Nephron progenitor cell (in vitro differentiated cells): ENCODE data around the gene CCL26.

Experiments
- DNase-seq: peaks from one replicate; pipeline ENCODE4 v3.0.0; 2021
- H3K27ac Mint-ChIP-seq: 2 replicates; pipeline ENCODE4 v1.8.0; 2021; ENCODE audit warnings: mild to moderate bottlenecking, moderate library complexity, mixed read lengths
- H3K27me3 Mint-ChIP-seq: 2 replicates; pipeline ENCODE4 v1.8.0; 2021; ENCODE audit warnings: mild to moderate bottlenecking, low read depth, mixed read lengths; ENCODE audit not compliant: poor library complexity
- H3K36me3 Mint-ChIP-seq: 2 replicates; pipeline ENCODE4 v1.8.0; 2021; ENCODE audit warnings: low read depth, mixed read lengths
- H3K4me1 Mint-ChIP-seq: 2 replicates; pipeline ENCODE4 v1.8.0; 2021; ENCODE audit warnings: mixed read lengths
- H3K4me3 Mint-ChIP-seq: 2 replicates; pipeline ENCODE4 v1.8.0; 2021; ENCODE audit warnings: mild to moderate bottlenecking, moderate library complexity, mixed read lengths
- H3K9me3 Mint-ChIP-seq: 2 replicates; pipeline ENCODE4 v1.8.0; 2021; ENCODE audit warnings: mild to moderate bottlenecking, moderate library complexity, mixed read lengths
- TF ChIP-seq, protein P1 (sequence below): fragments of 200-600 bp; sonication (generic); IDR thresholded peaks from 2 replicates; pipeline ENCODE4 v1.5.0; 2021; ENCODE audit warnings: antibody characterized with exemption

Gene CCL26

DNA sequence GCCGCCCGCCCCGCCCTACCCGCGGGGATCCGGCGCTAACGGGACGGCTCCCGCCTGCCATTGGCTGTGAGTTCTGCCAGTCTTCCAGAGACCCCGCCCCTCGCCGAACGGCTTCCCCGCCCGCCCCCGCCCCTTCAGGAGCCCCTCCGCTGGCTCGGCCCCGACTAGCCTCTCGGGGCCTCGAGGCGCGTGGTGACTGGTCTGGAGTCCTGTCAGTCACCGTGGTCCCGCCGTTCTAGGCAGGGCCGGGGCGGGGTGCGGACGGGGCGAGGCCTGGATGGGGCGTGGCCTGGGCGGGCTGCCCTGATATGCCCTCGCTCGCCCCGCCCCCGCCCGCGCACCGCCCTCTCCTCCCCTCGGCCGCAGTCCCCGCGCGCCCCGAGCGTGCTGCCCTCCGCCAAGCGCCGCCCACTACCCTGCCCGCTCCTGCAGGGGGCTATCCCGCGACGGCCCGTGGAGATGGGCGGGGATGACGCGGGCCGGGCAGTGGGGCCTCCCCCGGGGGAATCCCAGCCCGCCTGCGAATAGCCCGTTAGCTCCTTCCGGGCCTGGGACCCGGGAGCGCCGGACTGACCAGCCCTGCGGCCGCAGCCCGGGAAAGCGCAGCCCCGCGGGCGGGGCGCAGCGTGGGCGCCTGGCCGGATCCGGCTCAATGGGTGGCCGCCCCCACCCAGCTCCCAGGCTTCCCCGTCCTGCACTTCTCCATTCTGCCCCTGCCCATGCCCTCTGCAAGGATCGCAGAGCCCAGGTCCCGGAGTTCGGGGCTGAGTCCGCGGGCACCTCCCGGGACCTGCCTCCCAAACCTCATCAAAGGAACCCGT, 32.8 kb downstream of the CCL26 start:
- peak; percentile 100 for DNase-seq
- Mint-ChIP-seq H3K27ac (peak overlapping the region; percentile 63), H3K36me3 (no peaks in the 10 kb centered on the region), H3K27me3 (peaks cover 39% of the 10 kb centered on the region), H3K4me1 (peaks cover 71% of the 10 kb centered on the region), H3K4me3 (peak overlapping the region; percentile 96), H3K9me3 (peaks cover 3% of the 10 kb centered on the region)
- TF ChIP-seq, protein P1, sequence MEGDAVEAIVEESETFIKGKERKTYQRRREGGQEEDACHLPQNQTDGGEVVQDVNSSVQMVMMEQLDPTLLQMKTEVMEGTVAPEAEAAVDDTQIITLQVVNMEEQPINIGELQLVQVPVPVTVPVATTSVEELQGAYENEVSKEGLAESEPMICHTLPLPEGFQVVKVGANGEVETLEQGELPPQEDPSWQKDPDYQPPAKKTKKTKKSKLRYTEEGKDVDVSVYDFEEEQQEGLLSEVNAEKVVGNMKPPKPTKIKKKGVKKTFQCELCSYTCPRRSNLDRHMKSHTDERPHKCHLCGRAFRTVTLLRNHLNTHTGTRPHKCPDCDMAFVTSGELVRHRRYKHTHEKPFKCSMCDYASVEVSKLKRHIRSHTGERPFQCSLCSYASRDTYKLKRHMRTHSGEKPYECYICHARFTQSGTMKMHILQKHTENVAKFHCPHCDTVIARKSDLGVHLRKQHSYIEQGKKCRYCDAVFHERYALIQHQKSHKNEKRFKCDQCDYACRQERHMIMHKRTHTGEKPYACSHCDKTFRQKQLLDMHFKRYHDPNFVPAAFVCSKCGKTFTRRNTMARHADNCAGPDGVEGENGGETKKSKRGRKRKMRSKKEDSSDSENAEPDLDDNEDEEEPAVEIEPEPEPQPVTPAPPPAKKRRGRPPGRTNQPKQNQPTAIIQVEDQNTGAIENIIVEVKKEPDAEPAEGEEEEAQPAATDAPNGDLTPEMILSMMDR = no peak

DNA sequence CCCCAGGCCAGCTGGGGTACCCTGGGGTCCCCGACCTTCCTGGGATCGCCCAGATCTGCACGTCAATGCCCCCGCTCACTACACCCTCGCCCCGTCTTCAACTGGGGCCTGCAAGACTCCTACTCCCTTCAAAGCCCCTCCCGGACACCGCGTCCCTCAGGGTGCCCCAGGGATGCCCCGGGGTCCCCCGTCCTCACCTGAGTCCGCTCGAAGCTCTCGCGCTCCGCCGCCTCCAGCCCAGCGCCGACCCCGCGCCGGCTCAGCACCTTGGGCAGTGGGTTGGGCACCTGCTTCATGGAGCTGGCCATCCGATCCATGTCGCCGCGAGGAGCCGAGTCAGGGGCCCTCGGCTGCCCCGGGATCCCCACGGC, 33.4 kb downstream of the CCL26 start, which contains the start of gene HIP1:
Gene HIP1, minus strand, starts transcription at position 338 of the 371 bp plus-strand sequence. Its CDS starts 21 bp downstream, at position 317.
- no peak for DNase-seq
- peak within 1 kb of the TSS; percentile 96 for H3K4me3 Mint-ChIP-seq
- H3K9me3 Mint-ChIP-seq = peaks cover 3% of the 10 kb centered on the region
- H3K27me3 Mint-ChIP-seq = peaks cover 38% of the 10 kb centered on the region
- TF ChIP-seq, protein P1 = no peak
- peak within 1 kb of the TSS; percentile 63 for H3K27ac Mint-ChIP-seq
- peaks cover under 1% of the 10 kb centered on the region for H3K36me3 Mint-ChIP-seq
- peaks cover 72% of the 10 kb centered on the region for H3K4me1 Mint-ChIP-seq

DNA sequence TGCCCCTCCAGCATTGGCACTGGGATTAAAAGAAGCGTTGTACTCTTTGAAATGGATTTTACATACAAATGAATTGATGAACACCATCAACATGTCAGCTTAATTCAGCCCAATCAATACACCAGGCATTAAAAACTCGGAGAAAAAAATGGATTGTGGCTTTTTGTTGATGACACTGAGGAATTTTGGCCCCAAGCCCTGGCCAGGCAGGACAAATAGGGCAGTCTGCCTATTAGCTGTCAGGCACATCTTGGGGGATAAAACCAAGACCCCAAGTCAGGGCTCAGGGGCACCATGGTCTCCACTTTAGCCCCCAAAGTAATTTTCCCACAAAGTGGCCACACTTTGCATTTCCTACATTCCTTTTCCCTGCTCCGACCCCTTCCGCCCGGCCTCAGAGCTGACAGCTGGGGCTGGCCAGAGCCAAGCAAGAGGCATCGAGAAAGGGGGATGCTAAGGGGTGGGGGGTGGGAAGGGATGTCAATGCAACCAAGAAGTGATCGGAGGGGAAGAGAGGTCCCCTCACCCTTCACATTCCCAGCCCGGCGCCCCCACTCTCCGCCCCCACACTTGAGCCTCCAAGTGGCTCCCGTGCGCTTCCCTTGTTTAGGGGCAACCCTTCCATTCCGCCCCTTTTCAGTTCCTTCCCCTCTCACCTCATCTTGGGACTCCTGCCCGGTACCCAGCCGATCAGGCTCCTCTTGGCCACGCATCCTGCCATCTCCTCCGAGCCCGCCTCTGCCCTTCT, 34.0 kb downstream of the CCL26 start:
- Mint-ChIP-seq H3K27ac (peak overlapping the region; percentile 51), H3K36me3 (peaks cover 6% of the 10 kb centered on the region), H3K9me3 (no peaks in the 10 kb centered on the region), H3K4me1 (peaks cover 72% of the 10 kb centered on the region), H3K4me3 (peak overlapping the region; percentile 96), H3K27me3 (peaks cover 34% of the 10 kb centered on the region)
- peak; percentile 49 for DNase-seq
- TF ChIP-seq, protein P1 = no peak

DNA sequence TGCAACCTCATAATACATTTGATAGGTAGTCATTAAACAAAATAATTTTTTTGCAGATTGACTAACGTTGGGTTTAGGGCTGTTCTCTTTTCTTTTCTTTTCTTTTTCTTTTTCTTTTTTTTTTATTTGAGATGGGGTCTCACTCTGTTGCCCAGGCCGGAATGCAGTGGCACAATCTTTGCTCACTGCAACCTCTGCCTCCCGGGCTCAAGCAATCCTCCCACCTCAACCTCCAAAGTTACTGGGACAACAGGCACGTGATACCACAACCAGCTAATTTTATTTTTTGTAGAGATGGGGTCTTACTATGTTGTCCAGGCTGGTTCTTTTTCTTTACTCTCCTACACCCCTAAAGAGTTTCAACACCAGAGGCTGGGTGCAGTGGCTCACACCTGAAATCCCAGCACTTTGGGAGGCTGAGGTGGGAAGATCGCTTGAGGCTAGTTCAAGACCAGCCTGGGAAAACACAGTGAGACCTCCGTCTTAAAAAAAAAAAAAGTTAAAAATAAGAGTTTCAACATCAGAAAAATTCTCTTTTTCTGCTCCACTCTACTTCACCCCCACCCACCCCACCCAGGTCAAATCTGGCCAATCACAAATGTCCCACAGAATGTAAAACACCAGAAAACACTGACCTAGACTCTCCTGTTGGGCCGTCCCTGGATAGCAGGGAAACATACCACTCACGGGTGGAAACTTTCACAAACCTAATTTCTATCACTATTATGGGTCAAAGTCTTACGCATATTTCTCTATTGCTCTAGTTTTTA, 36.2 kb downstream of the CCL26 start:
- H3K9me3 Mint-ChIP-seq = no peaks in the 10 kb centered on the region
- no peak overlapping the region for H3K4me3 Mint-ChIP-seq
- TF ChIP-seq, protein P1 = no peak
- H3K36me3 Mint-ChIP-seq = peaks cover 6% of the 10 kb centered on the region
- H3K4me1 Mint-ChIP-seq = peaks cover 72% of the 10 kb centered on the region
- H3K27ac Mint-ChIP-seq = no peak overlapping the region
- no peak for DNase-seq
- peaks cover 34% of the 10 kb centered on the region for H3K27me3 Mint-ChIP-seq

DNA sequence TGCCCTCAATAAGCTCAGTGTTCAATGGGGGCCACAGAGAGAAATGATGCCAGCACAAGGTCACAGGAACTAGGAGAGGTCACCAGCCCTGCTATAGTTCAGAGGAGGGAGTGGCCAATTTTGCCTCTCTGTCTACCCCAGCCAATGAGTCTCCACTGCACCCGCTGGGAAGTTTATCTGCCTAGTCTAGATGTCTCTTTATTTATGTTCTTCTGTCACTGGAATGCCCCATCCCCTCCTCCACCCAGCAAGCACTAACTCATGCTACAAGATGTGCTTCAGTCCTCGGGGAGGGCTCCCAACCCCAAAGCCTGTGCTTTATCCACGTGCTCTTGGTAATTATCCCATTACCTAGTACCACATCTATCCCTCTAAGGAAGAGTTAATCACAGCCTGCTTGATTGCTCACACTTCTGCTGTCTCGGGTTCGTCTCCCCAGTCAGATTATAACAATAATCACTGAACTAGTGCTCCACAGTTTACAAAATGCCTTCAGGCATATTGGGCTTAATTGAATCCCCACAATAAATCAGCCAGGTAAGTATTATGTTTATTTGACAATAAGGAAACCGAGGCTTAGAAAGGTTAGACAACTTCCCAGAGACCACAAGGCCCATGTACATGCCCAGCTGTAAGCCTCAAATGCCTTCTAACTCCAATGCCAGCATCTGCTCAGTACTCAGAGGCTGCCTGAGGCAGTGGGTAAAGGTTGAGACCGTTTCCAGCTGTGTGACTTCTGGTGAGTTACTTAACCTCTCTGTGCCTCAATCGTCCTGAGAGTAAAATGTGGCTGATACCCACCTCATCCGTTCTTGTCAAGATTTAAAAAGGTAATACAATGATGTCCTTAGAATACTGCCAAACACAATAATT, 37.2 kb downstream of the CCL26 start:
- TF ChIP-seq, protein P1 = no peak
- Mint-ChIP-seq H3K27ac (peak overlapping the region; percentile 86), H3K36me3 (peaks cover 6% of the 10 kb centered on the region), H3K27me3 (peaks cover 35% of the 10 kb centered on the region), H3K4me1 (peaks cover 67% of the 10 kb centered on the region), H3K4me3 (peak overlapping the region; percentile 28), H3K9me3 (no peaks in the 10 kb centered on the region)
- DNase-seq = peak; percentile 71
